ENCODE measurements around the gene FAM171A2.

FAM171A2 gene

GRCh38 chr17:44359006-44359405, 4.6 kb downstream of the FAM171A2 start:
- H3K4me3 ChIP-seq (ENCODE audit: low read depth, low read length), result no peak overlapping the region
- TF ChIP-seq, protein P1, sequence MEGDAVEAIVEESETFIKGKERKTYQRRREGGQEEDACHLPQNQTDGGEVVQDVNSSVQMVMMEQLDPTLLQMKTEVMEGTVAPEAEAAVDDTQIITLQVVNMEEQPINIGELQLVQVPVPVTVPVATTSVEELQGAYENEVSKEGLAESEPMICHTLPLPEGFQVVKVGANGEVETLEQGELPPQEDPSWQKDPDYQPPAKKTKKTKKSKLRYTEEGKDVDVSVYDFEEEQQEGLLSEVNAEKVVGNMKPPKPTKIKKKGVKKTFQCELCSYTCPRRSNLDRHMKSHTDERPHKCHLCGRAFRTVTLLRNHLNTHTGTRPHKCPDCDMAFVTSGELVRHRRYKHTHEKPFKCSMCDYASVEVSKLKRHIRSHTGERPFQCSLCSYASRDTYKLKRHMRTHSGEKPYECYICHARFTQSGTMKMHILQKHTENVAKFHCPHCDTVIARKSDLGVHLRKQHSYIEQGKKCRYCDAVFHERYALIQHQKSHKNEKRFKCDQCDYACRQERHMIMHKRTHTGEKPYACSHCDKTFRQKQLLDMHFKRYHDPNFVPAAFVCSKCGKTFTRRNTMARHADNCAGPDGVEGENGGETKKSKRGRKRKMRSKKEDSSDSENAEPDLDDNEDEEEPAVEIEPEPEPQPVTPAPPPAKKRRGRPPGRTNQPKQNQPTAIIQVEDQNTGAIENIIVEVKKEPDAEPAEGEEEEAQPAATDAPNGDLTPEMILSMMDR (IDR thresholded peaks at IDR 0.05; ENCODE audit: borderline replicate concordance, insufficient read depth, low read depth, low read length), result no peak

DNA sequence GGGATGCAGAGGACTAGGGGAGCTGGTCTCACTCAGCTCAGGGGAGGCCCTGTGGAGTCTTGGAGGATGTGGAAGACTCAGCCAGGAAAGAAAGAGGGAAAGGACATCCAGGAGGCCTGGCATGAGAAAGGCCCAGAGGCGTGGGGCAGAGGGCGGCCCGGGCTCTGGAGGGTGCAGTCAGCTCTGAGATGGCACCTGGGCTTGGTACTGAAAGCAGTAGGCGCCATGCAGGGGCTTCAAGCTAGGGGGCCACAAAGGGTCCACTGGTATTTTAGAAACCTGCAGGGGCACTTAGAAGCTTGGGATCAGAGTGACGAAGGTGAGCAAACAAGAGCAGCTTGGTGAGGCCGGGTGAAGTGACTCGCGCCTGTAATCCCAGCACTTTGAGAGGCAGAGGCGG, 5.6 kb downstream of the FAM171A2 start:
- TF ChIP-seq, protein P1 (IDR thresholded peaks at IDR 0.05; ENCODE audit: borderline replicate concordance, insufficient read depth, low read depth, low read length), result no peak
- no peak overlapping the region for H3K4me3 ChIP-seq (ENCODE audit: low read depth, low read length)

DNA sequence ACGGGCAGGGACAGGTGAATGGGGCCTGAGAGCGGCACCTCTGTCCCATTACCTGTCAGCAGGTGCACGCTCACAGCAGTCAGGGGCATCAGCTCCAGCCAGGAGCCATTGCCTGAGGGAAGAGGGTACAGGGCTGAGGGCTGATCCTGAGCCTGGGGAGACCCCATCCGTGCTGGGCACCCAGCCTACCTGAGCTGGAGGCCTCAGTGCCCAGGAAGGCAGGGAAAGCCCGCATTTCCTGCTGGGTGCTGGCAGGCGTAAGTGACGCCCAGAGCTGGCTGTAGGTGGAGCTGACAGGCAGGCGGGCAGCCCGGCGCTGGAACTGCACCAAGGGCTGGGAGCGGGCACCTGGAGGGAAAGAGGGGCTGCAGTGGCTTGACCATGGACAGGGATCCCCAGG, 7.4 kb downstream of the FAM171A2 start:
- TF ChIP-seq, protein P1 (IDR thresholded peaks at IDR 0.05; ENCODE audit: borderline replicate concordance, insufficient read depth, low read depth, low read length), result no peak
- H3K4me3 ChIP-seq (ENCODE audit: low read depth, low read length), result no peak overlapping the region

GRCh38 chr17:44355642-44356099, 8.0 kb downstream of the FAM171A2 start:
- no peak overlapping the region for H3K4me3 ChIP-seq (ENCODE audit: low read depth, low read length)
- TF ChIP-seq, protein P1 (IDR thresholded peaks at IDR 0.05; ENCODE audit: borderline replicate concordance, insufficient read depth, low read depth, low read length), result no peak

DNA sequence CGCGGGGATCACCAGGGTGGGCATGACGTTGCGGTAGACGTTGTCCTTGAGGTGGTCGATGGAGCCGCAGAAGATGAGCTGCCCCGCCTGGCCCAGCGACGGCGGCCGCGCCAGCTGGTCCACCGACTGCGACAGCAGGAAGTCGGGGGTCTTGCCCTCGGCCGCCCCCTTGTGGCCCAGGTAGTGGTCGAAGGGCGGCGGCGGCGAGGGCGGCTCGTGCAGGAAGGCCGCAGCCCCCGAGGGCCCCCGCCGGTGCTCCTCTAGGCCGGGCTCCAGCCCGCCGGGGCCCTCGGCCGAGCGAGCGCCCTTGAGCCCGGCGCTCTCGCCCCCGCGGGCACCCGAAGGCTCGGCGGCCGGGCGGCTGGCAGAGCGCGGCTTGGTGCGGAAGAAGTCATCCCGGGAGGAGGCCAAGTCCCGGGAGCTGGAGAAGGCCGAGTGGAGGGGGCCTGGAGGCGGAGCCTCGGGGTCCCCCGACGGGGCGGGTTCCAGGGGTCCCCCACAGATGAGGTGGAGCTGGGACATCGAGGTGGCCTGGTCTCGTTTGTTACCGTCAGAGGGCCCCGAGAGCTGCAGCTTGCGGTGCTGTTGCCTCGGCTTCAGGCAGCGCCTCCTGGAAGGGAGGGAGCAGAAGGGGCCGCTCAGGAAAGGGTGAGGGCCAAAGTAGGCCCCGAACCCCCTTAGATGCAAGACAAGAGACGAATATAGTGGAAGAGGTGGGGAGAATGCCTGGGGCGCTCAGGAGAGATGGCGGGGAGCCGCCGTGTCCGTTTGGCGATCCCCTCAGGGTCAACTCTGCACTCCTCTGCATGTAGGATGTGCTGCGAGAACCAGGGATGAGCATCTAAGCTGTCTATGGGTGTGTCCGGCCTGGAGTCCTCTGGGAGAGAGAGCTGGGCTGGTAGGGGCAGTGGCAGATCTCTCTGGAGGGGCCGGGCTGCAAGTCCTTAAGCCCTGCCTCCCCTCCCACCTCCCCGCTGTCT, 8.8 kb downstream of the FAM171A2 start:
- TF ChIP-seq, protein P1 (IDR thresholded peaks at IDR 0.05; ENCODE audit: borderline replicate concordance, insufficient read depth, low read depth, low read length), result peak; percentile 67
- no peak overlapping the region for H3K4me3 ChIP-seq (ENCODE audit: low read depth, low read length)

DNA sequence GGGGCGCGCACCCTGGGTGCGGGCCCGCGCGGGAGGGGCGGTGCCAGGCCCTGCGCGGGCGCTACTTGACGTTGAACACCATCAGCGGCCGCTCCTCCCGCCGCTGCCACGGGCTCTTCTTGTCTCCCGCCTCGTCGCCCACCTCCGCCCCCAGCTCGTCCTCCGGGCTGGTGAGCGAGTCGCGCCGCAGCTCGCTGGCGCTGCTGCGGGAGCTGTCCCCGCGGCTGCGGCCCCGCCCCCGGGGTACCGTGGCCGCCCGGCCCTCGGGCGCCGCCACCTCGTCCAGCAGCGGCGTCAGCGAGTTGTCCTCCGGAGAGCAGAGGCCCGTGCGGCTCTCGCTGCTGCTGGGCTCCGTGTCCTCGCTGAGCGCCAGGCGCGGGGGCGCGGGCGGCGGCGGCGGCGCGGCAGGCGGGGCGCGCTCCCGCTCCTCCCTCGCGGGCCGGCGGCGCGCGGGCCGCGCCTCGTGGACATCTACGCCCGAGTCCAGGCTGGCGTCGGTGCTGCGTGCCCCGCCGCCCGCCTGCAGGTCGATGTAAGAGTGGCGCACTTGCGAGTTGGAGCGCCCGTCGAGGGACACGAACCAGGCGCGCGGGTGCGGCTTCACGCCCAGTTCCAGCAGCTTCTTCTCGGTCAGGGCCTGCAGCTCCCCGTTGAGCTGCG, 9.9 kb downstream of the FAM171A2 start:
- TF ChIP-seq, protein P1 (IDR thresholded peaks at IDR 0.05; ENCODE audit: borderline replicate concordance, insufficient read depth, low read depth, low read length), result no peak
- H3K4me3 ChIP-seq (ENCODE audit: low read depth, low read length), result peak overlapping the region; percentile 36
